Progenitor cell of endocrine pancreas (in vitro differentiated cells): Measurements from ENCODE around the gene GJB2. TPM values are rescaled to one million over a fixed set of nuclear protein-coding genes. Genes with fewer than 3 reads are reported as not detected.

ENCODE experiments used
- DNase-seq: peaks from one replicate; pipeline ENCODE4 v3.0.0; 2021; ENCODE audit warnings: low spot score; ENCODE audit not compliant: unreplicated experiment
- H3K27ac Mint-ChIP-seq: 2 replicates; pipeline ENCODE4 v1.8.0; 2021; ENCODE audit warnings: mild to moderate bottlenecking, moderate library complexity, mixed read lengths
- H3K27me3 Mint-ChIP-seq: 2 replicates; pipeline ENCODE4 v1.8.0; 2021; ENCODE audit warnings: mixed read lengths
- H3K36me3 Mint-ChIP-seq: 2 replicates; pipeline ENCODE4 v1.8.0; 2022; ENCODE audit warnings: mixed read lengths; ENCODE audit not compliant: insufficient read depth
- H3K4me1 Mint-ChIP-seq: 2 replicates; pipeline ENCODE4 v1.8.0; 2021; ENCODE audit warnings: low read depth, mixed read lengths
- H3K4me3 Mint-ChIP-seq: 2 replicates; pipeline ENCODE4 v1.8.0; 2021; ENCODE audit warnings: low read depth, mild to moderate bottlenecking, moderate library complexity, mixed read lengths
- H3K9me3 Mint-ChIP-seq: 2 replicates; pipeline ENCODE4 v1.8.0; 2021; ENCODE audit warnings: low read depth, mixed read lengths
- CTCF ChIP-seq: fragments of 200-600 bp; sonication (generic); IDR thresholded peaks from one replicate; pipeline ENCODE4 v1.5.0; 2021; ENCODE audit warnings: antibody characterized with exemption, mild to moderate bottlenecking; ENCODE audit not compliant: unreplicated experiment
- long read RNA-seq: library from polyadenylated mRNA; unstranded; transcript quantifications from one replicate; pipeline ENCODE4 v2.0.0, GENCODE V29; 2020
- total RNA-seq: library from RNA; stranded (reverse); gene quantifications from 2 replicates; pipeline ENCODE4 v1.2.1, GENCODE V29; 2021

Gene GJB2
- 1.1 and 2.4 TPM in 2 replicates for total RNA-seq
- long read RNA-seq = 0 reads

- DNase-seq = no peak
- H3K27me3 Mint-ChIP-seq = peaks cover 82% of the 10 kb centered on the region
Observed at GRCh38 chr13:20192836-20193161, at the start of gene GJB2. Gene GJB2 (minus strand): TSS chr13:20192938. CDS start chr13:20189581, 3,357 bp downstream.

GRCh38 chr13:20241593-20241992 lies 48.9 kb upstream of the GJB2 start:
- Mint-ChIP-seq H3K27me3 (peaks cover 23% of the 10 kb centered on the region), H3K9me3 (peaks cover 14% of the 10 kb centered on the region), H3K27ac (no peak overlapping the region), H3K4me1 (no peaks in the 10 kb centered on the region), H3K4me3 (no peak overlapping the region), H3K36me3 (no peaks in the 10 kb centered on the region)
- TF ChIP-seq CTCF = no peak
- no peak for DNase-seq

More at GRCh38 chr13:20192836-20193161, at the start of gene GJB2:
- Mint-ChIP-seq H3K4me3 (peak within 1 kb of the TSS; percentile 70), H3K27ac (no peak within 1 kb of the TSS), H3K4me1 (peaks cover 13% of the 10 kb centered on the region), H3K36me3 (no peaks in the 10 kb centered on the region), H3K9me3 (no peaks in the 10 kb centered on the region)
- no peak for TF ChIP-seq CTCF

- no peak overlapping the region for H3K4me3 Mint-ChIP-seq
- peaks cover 30% of the 10 kb centered on the region for H3K27me3 Mint-ChIP-seq
- H3K27ac Mint-ChIP-seq = no peak overlapping the region
- DNase-seq = no peak
- TF ChIP-seq CTCF = no peak
- peaks cover 13% of the 10 kb centered on the region for H3K9me3 Mint-ChIP-seq
- H3K4me1 Mint-ChIP-seq = no peaks in the 10 kb centered on the region
- H3K36me3 Mint-ChIP-seq = no peaks in the 10 kb centered on the region
Observed at GRCh38 chr13:20239748-20240147, 47.0 kb upstream of the GJB2 start.

- Mint-ChIP-seq H3K9me3 (no peaks in the 10 kb centered on the region), H3K4me1 (peaks cover 3% of the 10 kb centered on the region), H3K27me3 (peaks cover 59% of the 10 kb centered on the region), H3K27ac (no peak overlapping the region), H3K36me3 (no peaks in the 10 kb centered on the region), H3K4me3 (peak overlapping the region; percentile 14)
- no peak for TF ChIP-seq CTCF
- DNase-seq = no peak
Observed at GRCh38 chr13:20232556-20233277, 40.0 kb upstream of the GJB2 start.

GRCh38 chr13:20231839-20232555 lies 39.3 kb upstream of the GJB2 start, which contains the start of gene GJB6:
Gene GJB6 (minus strand): TSS chr13:20232319. CDS start chr13:20223480, 8,839 bp downstream.
- Mint-ChIP-seq H3K36me3 (no peaks in the 10 kb centered on the region), H3K27ac (no peak within 1 kb of the TSS), H3K9me3 (no peaks in the 10 kb centered on the region), H3K4me3 (peak within 1 kb of the TSS; percentile 59), H3K4me1 (peaks cover 3% of the 10 kb centered on the region), H3K27me3 (peaks cover 57% of the 10 kb centered on the region)
- peak; percentile 21 for TF ChIP-seq CTCF
- peak; percentile 25 for DNase-seq
